H1 (cell line): ENCODE results near the gene ALOX5AP. TPM values are rescaled to one million over a fixed set of nuclear protein-coding genes. Genes with fewer than 3 reads are reported as not detected.

Source experiments
- CTCF ChIA-PET: fragments of 300-600 bp; sonication (Branson Sonifier 250); formaldehyde crosslinking; loops from one replicate; lab custom pipeline; 2021; ENCODE audit not compliant: partially characterized antibody; lab: Charles Lee
- POLR2A ChIA-PET: fragments of 300-600 bp; sonication (Branson Sonifier 250); formaldehyde crosslinking; loops from one replicate; lab custom pipeline; 2021; ENCODE audit warnings: inconsistent platforms; ENCODE audit not compliant: partially characterized antibody; lab: Charles Lee
- DNase-seq, 2 experiments: peaks; one replicate each; pipeline versions ENCODE4 v3.0.0 to v3.0.0-alpha.2; 2010 to 2022; ENCODE audit warnings: low spot score in 2 of 2, low read depth in 1 of 2, mixed read lengths in 1 of 2
- FAIRE-seq: peaks from 2 replicates; lab custom pipeline; 2011; peaks lifted over from hg19 to GRCh38; lab: Jason Lieb, UNC
- H2AFZ ChIP-seq: 2 replicates; pipeline ENCODE4 v1.8.1; 2012; ENCODE audit warnings: low read length, inconsistent platforms
- H2AK5ac ChIP-seq: 2 replicates; pipeline ENCODE4 v1.6.1; 2013; ENCODE audit warnings: low read depth, low read length
- H2BK120ac ChIP-seq: replicated peaks from 2 replicates; pipeline ENCODE3; 2013; ENCODE audit warnings: low read depth, low read length, inconsistent platforms
- H2BK12ac ChIP-seq: 2 replicates; pipeline ENCODE4 v1.6.1; 2013; ENCODE audit warnings: low read depth, low read length
- H2BK15ac ChIP-seq: 2 replicates; pipeline ENCODE4 v1.6.1; 2013; ENCODE audit warnings: low read length
- H2BK20ac ChIP-seq: 2 replicates; pipeline ENCODE4 v1.6.1; 2013; ENCODE audit warnings: low read length
- H2BK5ac ChIP-seq: 2 replicates; pipeline ENCODE4 v1.6.1; 2013; ENCODE audit warnings: low read depth, low read length
- H3K14ac ChIP-seq: 2 replicates; pipeline ENCODE4 v1.6.1; 2013; ENCODE audit warnings: inconsistent platforms; ENCODE audit not compliant: insufficient read length
- H3K18ac ChIP-seq: 2 replicates; pipeline ENCODE4 v1.6.1; 2013; ENCODE audit warnings: low read length; ENCODE audit errors: extremely low read depth
- H3K23ac ChIP-seq: 2 replicates; pipeline ENCODE4 v1.6.1; 2013; ENCODE audit warnings: inconsistent platforms; ENCODE audit not compliant: insufficient read length
- H3K23me2 ChIP-seq: 2 replicates; pipeline ENCODE4 v1.6.1; 2013; ENCODE audit warnings: low read depth, low read length
- H3K27ac ChIP-seq: 2 replicates; pipeline ENCODE4 v1.6.1; 2011; ENCODE audit warnings: low read depth, low read length, inconsistent platforms
- H3K27me3 ChIP-seq, 4 experiments: replicated peaks in 1 of 4; 1 replicate in 1 of 4; 2 replicates in 3 of 4; pipeline versions ENCODE4 v1.6.1 to v1.8.1; 2011 to 2013; ENCODE audit warnings: low read length in 3 of 4, mild to moderate bottlenecking in 3 of 4, inconsistent platforms in 2 of 4, mixed read lengths in 2 of 4, moderate library complexity in 1 of 4; ENCODE audit not compliant: control insufficient read depth in 3 of 4, insufficient read depth in 3 of 4; ENCODE audit errors: extremely low read depth in 1 of 4
- H3K36me3 ChIP-seq, 4 experiments: 2 replicates each; pipeline versions ENCODE4 v1.6.1 to v1.8.1; 2011 to 2013; ENCODE audit warnings: mild to moderate bottlenecking in 4 of 4, low read length in 3 of 4, moderate library complexity in 2 of 4, control low read depth in 1 of 4, inconsistent platforms in 1 of 4; ENCODE audit not compliant: insufficient read depth in 4 of 4, control insufficient read depth in 2 of 4
- H3K4ac ChIP-seq: replicated peaks from 2 replicates; pipeline ENCODE3; 2013; ENCODE audit warnings: low read length, low read depth, mixed read lengths, inconsistent platforms; ENCODE audit not compliant: insufficient read length
- H3K4me1 ChIP-seq, 4 experiments: replicated peaks in 1 of 4; 1 replicate in 1 of 4; 2 replicates in 3 of 4; pipeline versions ENCODE4 v1.6.1 to v1.8.1; 2011 to 2013; ENCODE audit warnings: low read length in 3 of 4, inconsistent platforms in 2 of 4, mixed read lengths in 1 of 4; ENCODE audit not compliant: insufficient read depth in 4 of 4, control insufficient read depth in 3 of 4
- H3K4me2 ChIP-seq, 2 experiments: 2 replicates each; pipeline versions ENCODE4 v1.6.1 to v1.8.1; 2011 to 2013; ENCODE audit warnings: low read depth in 2 of 2, low read length in 2 of 2, control low read depth in 1 of 2, inconsistent platforms in 1 of 2, mild to moderate bottlenecking in 1 of 2; ENCODE audit not compliant: insufficient read depth in 1 of 2
- H3K4me3 ChIP-seq, 4 experiments: fragments of 200-600, 300-600 bp in 1 of 4; sonication (generic), shearing (Covaris generic), sonication (Bioruptor Twin) in 1 of 4; 2 replicates each; pipeline versions ENCODE4 v1.5.1 to v1.8.1; 2011 to 2016; ENCODE audit warnings: low read length in 4 of 4, low read depth in 3 of 4, control low read depth in 2 of 4, inconsistent platforms in 2 of 4, mild to moderate bottlenecking in 2 of 4, mixed read lengths in 1 of 4, moderate library complexity in 1 of 4; ENCODE audit not compliant: insufficient read depth in 2 of 4; ENCODE audit errors: extremely low read depth in 1 of 4
- H3K56ac ChIP-seq: replicated peaks from 2 replicates; pipeline ENCODE3; 2013; ENCODE audit warnings: low read depth, mild to moderate bottlenecking, mixed read lengths, low read length, inconsistent platforms; ENCODE audit not compliant: insufficient read length
- H3K79me1 ChIP-seq: 2 replicates; pipeline ENCODE4 v1.6.1; 2013; ENCODE audit warnings: low read depth, low read length, control low read depth
- H3K79me2 ChIP-seq, 2 experiments: 2 replicates each; pipeline versions ENCODE4 v1.6.1 to v1.8.1; 2012 to 2013; ENCODE audit warnings: low read length in 2 of 2, mild to moderate bottlenecking in 2 of 2, inconsistent platforms in 1 of 2; ENCODE audit not compliant: insufficient read depth in 2 of 2, control insufficient read depth in 1 of 2
- H3K9ac ChIP-seq, 4 experiments: replicated peaks in 1 of 4; 1 replicate in 1 of 4; 2 replicates in 3 of 4; pipeline versions ENCODE4 v1.6.1 to v1.8.1; 2011 to 2013; ENCODE audit warnings: low read depth in 3 of 4, low read length in 3 of 4, control low read depth in 2 of 4, mild to moderate bottlenecking in 2 of 4, moderate library complexity in 2 of 4, inconsistent platforms in 1 of 4; ENCODE audit errors: extremely low read depth in 1 of 4
- H3K9me3 ChIP-seq, 2 experiments: 2 replicates each; pipeline versions ENCODE4 v1.6.1 to v1.8.1; 2012 to 2013; ENCODE audit warnings: mild to moderate bottlenecking in 2 of 2, moderate library complexity in 2 of 2, control low read depth in 1 of 2, inconsistent platforms in 1 of 2, low read depth in 1 of 2, low read length in 1 of 2, mixed read lengths in 1 of 2; ENCODE audit not compliant: insufficient read depth in 2 of 2
- H4K20me1 ChIP-seq, 2 experiments: replicated peaks in 1 of 2; 2 replicates each; pipeline versions ENCODE3 to v1.8.1; 2011 to 2013; ENCODE audit warnings: inconsistent platforms in 2 of 2, low read length in 2 of 2, mild to moderate bottlenecking in 1 of 2; ENCODE audit not compliant: insufficient read depth in 2 of 2, control insufficient read depth in 1 of 2
- H4K5ac ChIP-seq: 2 replicates; pipeline ENCODE4 v1.6.1; 2013; ENCODE audit warnings: low read length, low read depth, mixed read lengths, inconsistent platforms; ENCODE audit not compliant: insufficient read length
- H4K8ac ChIP-seq: 2 replicates; pipeline ENCODE4 v1.8.0; 2013; ENCODE audit warnings: mild to moderate bottlenecking, moderate library complexity, low read length, inconsistent platforms; ENCODE audit not compliant: insufficient read depth; ENCODE audit errors: extremely low read depth
- H4K91ac ChIP-seq: replicated peaks from 2 replicates; pipeline ENCODE3; 2013; ENCODE audit warnings: low read length, mixed read lengths, inconsistent platforms; ENCODE audit not compliant: insufficient read length
- CREB1 ChIP-seq: IDR thresholded peaks from 2 replicates; pipeline ENCODE4 v1.6.1; 2012; ENCODE audit warnings: inconsistent platforms
- SIN3A ChIP-seq, 2 experiments: IDR thresholded peaks in 1 of 2; conservative IDR thresholded peaks in 1 of 2; 2 replicates each; pipeline ENCODE4 v1.6.1; 2011 to 2012; ENCODE audit warnings: low read length in 2 of 2, improper control_type of control experiment in 1 of 2, low read depth in 1 of 2, mild to moderate bottlenecking in 1 of 2
- ZNF274 ChIP-seq: IDR thresholded peaks from 2 replicates; pipeline ENCODE4 v1.7.0; 2012; ENCODE audit warnings: low read length, borderline replicate concordance; ENCODE audit errors: extremely low read depth
- WGBS, 2 experiments: shearing (Covaris generic) in 1 of 2; methylation state at CpG; one replicate each; pipeline versions ENCODE4 v1.1.6 to v1.1.7; 2013 to 2015; ENCODE audit warnings: low lambda C conversion rate in 2 of 2, mixed read lengths in 2 of 2, inconsistent platforms in 1 of 2, low coverage in 1 of 2, missing lambda C conversion rate in 1 of 2; ENCODE audit not compliant: insufficient replicate concordance in 2 of 2, insufficient coverage in 1 of 2, insufficient read length in 1 of 2; ENCODE audit errors: extremely low coverage in 1 of 2, missing lambda C conversion rate in 1 of 2; 5-methylcytosine and 5-hydroxymethylcytosine counted together
- polyA plus RNA-seq, 7 experiments: library from polyadenylated mRNA; depleted of rRNA in 3 of 7; stranded (reverse) in 5 of 7; unstranded in 2 of 7; fragments of >200 nt in 5 of 7; fragments of 200-250 nt in 2 of 7; gene quantifications; 1 replicate in 5 of 7; 2 replicates in 1 of 7; 4 replicates in 1 of 7; pipeline versions ENCODE4 v1.2.1 to v1.2.3, GENCODE V29; 2011 to 2013; ENCODE audit warnings: missing spikeins in 2 of 7, mixed read lengths in 2 of 7
- total RNA-seq: library from RNA; stranded (reverse); fragmentation: NEBNext Ultra II Directional; extraction: Animal tissue kit (Norgen Biotek cat#: 25700); gene quantifications from 2 replicates; pipeline ENCODE4 v1.2.1, GENCODE V29; 2021

ALOX5AP gene
- total and polyA plus RNA-seq, 2 of the 8 experiments (the other 6 are each of a cell fraction or from before 2014, with no cell fraction given): not detected

- Histone ChIP-seq H4K8ac (no peak overlapping the region), H2BK12ac (no peak overlapping the region), H2AFZ (no peak overlapping the region), H3K9me3 (no peaks in the 10 kb centered on the region), H2BK15ac (no peak overlapping the region), H3K79me2 (no peaks in the 10 kb centered on the region), H4K91ac (no peak overlapping the region), H2BK120ac (no peak overlapping the region), H3K79me1 (no peaks in the 10 kb centered on the region), H3K23me2 (no peaks in the 10 kb centered on the region; the same call in 1 of the 2 replicates), H3K27ac (no peak overlapping the region), H3K14ac (no peak overlapping the region), H3K4me1 (peaks cover 0 to 5% (median 3%) of the 10 kb centered on the region in 4 experiments; a peak in 4 of 7 replicates), H3K18ac (no peak overlapping the region), H2AK5ac (no peak overlapping the region), H2BK5ac (no peak overlapping the region), H3K9ac (no peak overlapping the region), H4K20me1 (no peaks in the 10 kb centered on the region), H3K27me3 (no peaks in the 10 kb centered on the region), H3K4ac (no peak overlapping the region), H3K56ac (no peak overlapping the region), H3K36me3 (no peaks in the 10 kb centered on the region), H3K23ac (no peak overlapping the region), H2BK20ac (no peak overlapping the region), H4K5ac (no peak overlapping the region), H3K4me2 (no peak overlapping the region), H3K4me3 (no peak overlapping the region)
- 79% methylated on average over 5 of the region's 5 CpGs; no CpG with 5 or more reads in 1 of the 2 experiments for WGBS, 2 experiments
- POLR2A ChIA-PET: no interaction called here
- TF ChIP-seq CREB1 (no peak), SIN3A (conservative IDR thresholded peaks at IDR 0.05 in 1 of 2, IDR thresholded peaks at IDR 0.05 in 1 of 2; ENCODE audit: low read depth in 1 of 2, low read length in 2 of 2) (no peak), ZNF274 (no peak)
- CTCF ChIA-PET: interaction anchor here (0.6 to 1.7 kb wide), 3 partner anchors 19 to 199 kb away, joined by 3 to 4 read pairs (median 3); no protein-coding TSS in a partner anchor
- peak; percentile 58 for FAIRE-seq
- no peak for DNase-seq
Observed at GRCh38 chr13:30779016-30779415, 43.7 kb downstream of the ALOX5AP start.
